ENCODE data around the gene MRC2.
A peak's percentile ranks its signal among the peaks of the same experiment; 100 is the strongest.

Gene MRC2

DNA sequence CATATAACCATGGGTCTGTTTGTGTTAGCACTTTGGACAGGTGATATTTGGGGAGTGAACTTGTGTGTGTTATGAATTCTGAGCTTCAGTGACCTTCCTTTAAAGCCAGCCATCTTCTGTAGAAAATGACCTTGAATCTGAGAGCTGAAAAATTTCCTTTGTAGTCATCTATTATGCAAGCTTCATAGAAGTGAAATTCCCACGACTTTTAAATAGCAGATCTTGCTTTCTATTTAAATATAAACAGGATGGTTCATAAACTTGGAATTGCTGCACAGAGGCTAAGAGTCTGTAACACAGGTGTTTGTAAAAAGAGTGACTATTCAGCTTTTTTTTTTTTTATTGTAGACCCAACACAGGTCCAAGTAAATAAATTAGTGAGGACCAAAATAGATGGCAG is 95.2 kb downstream of the MRC2 start:
- Histone ChIP-seq H3K9me3 (ENCODE audit: insufficient read depth, low read depth, low read length) (no peaks in the 10 kb centered on the region), H3K4me1 (ENCODE audit: insufficient read depth, low read length, poor library complexity, severe bottlenecking) (peaks cover 19% of the 10 kb centered on the region), H3F3A (ENCODE audit: low read depth) (no peaks in the 10 kb centered on the region), H3K4me3 (ENCODE audit: low read length, poor library complexity, severe bottlenecking) (no peak overlapping the region), H3K79me2 (ENCODE audit: insufficient read depth, low read length) (no peaks in the 10 kb centered on the region), H3K9ac (ENCODE audit: low read depth, low read length, poor library complexity, severe bottlenecking) (no peak overlapping the region), H3K9me2 (replicated peaks; ENCODE audit: low read depth, low read length) (no peaks in the 10 kb centered on the region), H3K27me3 (ENCODE audit: insufficient read depth, low read length, poor library complexity, severe bottlenecking) (no peaks in the 10 kb centered on the region), H4K20me1 (ENCODE audit: insufficient read depth, low read length, poor library complexity, severe bottlenecking) (no peaks in the 10 kb centered on the region), H3K4me2 (ENCODE audit: low read depth, low read length, poor library complexity, severe bottlenecking) (no peak overlapping the region), H3K36me3 (ENCODE audit: insufficient read depth, low read length) (no peaks in the 10 kb centered on the region), H2AFZ (ENCODE audit: low read length) (no peak overlapping the region)
- TF ChIP-seq EZH2phosphoT487 (IDR thresholded peaks at IDR 0.05; ENCODE audit: borderline replicate concordance) (no peak), CTCF (conservative IDR thresholded peaks at IDR 0.05; ENCODE audit: low read length) (no peak)

DNA sequence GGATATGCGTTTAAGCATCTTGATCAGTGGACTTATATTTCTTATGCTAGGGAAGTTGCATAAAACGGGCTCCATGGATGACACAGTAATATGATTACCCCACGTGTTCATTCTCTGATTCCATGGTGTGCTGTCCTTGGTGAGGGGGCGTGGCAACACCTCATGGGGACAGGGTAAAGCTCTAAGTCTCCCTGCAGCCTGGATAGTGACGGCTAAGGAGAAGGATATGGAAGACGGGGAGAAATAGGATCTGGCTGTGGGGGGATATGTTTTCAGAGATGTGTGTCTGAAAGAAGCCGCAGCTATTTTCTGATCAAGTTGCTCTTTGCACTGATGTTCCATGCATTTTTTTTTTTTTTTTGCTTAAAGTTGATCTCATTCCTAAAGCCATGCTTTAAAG is 96.4 kb downstream of the MRC2 start:
- no peak overlapping the region for H3K4me2 ChIP-seq (ENCODE audit: low read depth, low read length, poor library complexity, severe bottlenecking)
- no peaks in the 10 kb centered on the region for H4K20me1 ChIP-seq (ENCODE audit: insufficient read depth, low read length, poor library complexity, severe bottlenecking)
- no peaks in the 10 kb centered on the region for H3F3A ChIP-seq (ENCODE audit: low read depth)
- no peaks in the 10 kb centered on the region for H3K9me2 ChIP-seq (replicated peaks; ENCODE audit: low read depth, low read length)
- H3K9me3 ChIP-seq (ENCODE audit: insufficient read depth, low read depth, low read length) = no peaks in the 10 kb centered on the region
- TF ChIP-seq EZH2phosphoT487 (IDR thresholded peaks at IDR 0.05; ENCODE audit: borderline replicate concordance) (no peak), CTCF (conservative IDR thresholded peaks at IDR 0.05; ENCODE audit: low read length) (no peak)
- no peaks in the 10 kb centered on the region for H3K79me2 ChIP-seq (ENCODE audit: insufficient read depth, low read length)
- H3K4me1 ChIP-seq (ENCODE audit: insufficient read depth, low read length, poor library complexity, severe bottlenecking) = peaks cover 19% of the 10 kb centered on the region
- no peaks in the 10 kb centered on the region for H3K36me3 ChIP-seq (ENCODE audit: insufficient read depth, low read length)
- H3K4me3 ChIP-seq (ENCODE audit: low read length, poor library complexity, severe bottlenecking) = no peak overlapping the region
- H2AFZ ChIP-seq (ENCODE audit: low read length) = peak overlapping the region; percentile 50; the same call in 1 of the 2 replicates
- H3K27me3 ChIP-seq (ENCODE audit: insufficient read depth, low read length, poor library complexity, severe bottlenecking) = no peaks in the 10 kb centered on the region
- H3K9ac ChIP-seq (ENCODE audit: low read depth, low read length, poor library complexity, severe bottlenecking) = no peak overlapping the region

DNA sequence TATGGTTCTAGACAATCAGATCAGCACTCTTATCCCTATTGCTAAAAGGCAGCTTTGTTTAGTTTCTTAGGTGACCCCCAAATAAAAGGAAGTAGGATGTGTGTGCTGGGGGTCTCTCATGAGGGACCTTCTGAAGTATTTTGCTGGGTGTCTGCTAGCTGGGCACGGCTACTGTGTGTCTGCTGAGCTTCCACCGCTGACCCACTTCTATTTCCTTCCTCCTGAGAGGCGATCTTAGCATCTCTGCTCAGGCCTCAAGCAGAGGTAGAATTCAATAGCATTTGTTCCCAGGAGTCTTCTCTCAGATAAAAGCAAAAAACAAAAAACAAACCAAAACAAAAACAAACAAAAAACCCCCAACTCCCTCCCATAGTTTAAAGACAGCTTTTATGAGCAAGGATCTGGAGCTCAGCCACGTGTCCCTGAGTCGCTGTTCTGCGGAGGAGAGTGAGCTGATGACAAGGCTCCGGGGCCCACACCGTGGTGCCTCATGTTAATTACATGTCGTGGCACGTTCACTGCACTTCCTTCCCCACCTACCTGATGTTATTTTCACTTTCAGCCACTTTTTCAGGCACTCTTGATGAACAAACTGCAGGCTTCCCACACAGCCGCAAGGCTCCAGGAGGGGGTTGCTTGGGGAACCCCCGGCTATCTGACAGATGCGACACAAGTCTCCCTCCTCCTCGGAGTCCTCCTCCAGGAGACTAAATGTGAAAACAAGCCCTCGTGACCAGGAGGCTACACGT is 97.1 kb downstream of the MRC2 start:
- H3K9ac ChIP-seq (ENCODE audit: low read depth, low read length, poor library complexity, severe bottlenecking) = peak overlapping the region; percentile 42
- peaks cover 19% of the 10 kb centered on the region for H3K4me1 ChIP-seq (ENCODE audit: insufficient read depth, low read length, poor library complexity, severe bottlenecking)
- no peaks in the 10 kb centered on the region for H3K79me2 ChIP-seq (ENCODE audit: insufficient read depth, low read length)
- no peaks in the 10 kb centered on the region for H3K9me2 ChIP-seq (replicated peaks; ENCODE audit: low read depth, low read length)
- H2AFZ ChIP-seq (ENCODE audit: low read length) = peak overlapping the region; percentile 50; the same call in 1 of the 2 replicates
- H3K4me3 ChIP-seq (ENCODE audit: low read length, poor library complexity, severe bottlenecking) = no peak overlapping the region
- H4K20me1 ChIP-seq (ENCODE audit: insufficient read depth, low read length, poor library complexity, severe bottlenecking) = no peaks in the 10 kb centered on the region
- H3K4me2 ChIP-seq (ENCODE audit: low read depth, low read length, poor library complexity, severe bottlenecking) = peak overlapping the region; percentile 24
- no peaks in the 10 kb centered on the region for H3K36me3 ChIP-seq (ENCODE audit: insufficient read depth, low read length)
- H3F3A ChIP-seq (ENCODE audit: low read depth) = no peaks in the 10 kb centered on the region
- no peaks in the 10 kb centered on the region for H3K9me3 ChIP-seq (ENCODE audit: insufficient read depth, low read depth, low read length)
- no peak for TF ChIP-seq EZH2phosphoT487 (IDR thresholded peaks at IDR 0.05; ENCODE audit: borderline replicate concordance)
- no peak for TF ChIP-seq CTCF (conservative IDR thresholded peaks at IDR 0.05; ENCODE audit: low read length)
- H3K27me3 ChIP-seq (ENCODE audit: insufficient read depth, low read length, poor library complexity, severe bottlenecking) = no peaks in the 10 kb centered on the region

Data from Loucy (cell line).